IPS DF 6.9 (cell line): ENCODE measurements around the gene ATP8B2.
"Not testable (repeated sequence)": the region's sequence is repeated elsewhere in the genome, so short reads cannot be mapped to it uniquely, and the experiment has no call there.

Experiments used
- DNase-seq: peaks from one replicate; pipeline ENCODE4 v3.0.0-alpha.2; 2013; ENCODE audit warnings: low read depth, low spot score
- H3K27ac ChIP-seq: one replicate; pipeline ENCODE4 v1.5.1; 2013; ENCODE audit warnings: low read length, control low read depth
- H3K27me3 ChIP-seq: 2 replicates; pipeline ENCODE4 v1.6.1; 2013; ENCODE audit warnings: mild to moderate bottlenecking, low read length; ENCODE audit not compliant: control insufficient read depth, insufficient read depth
- H3K36me3 ChIP-seq: 2 replicates; pipeline ENCODE4 v1.6.1; 2013; ENCODE audit warnings: low read length; ENCODE audit not compliant: control insufficient read depth, insufficient read depth
- H3K4me1 ChIP-seq: 2 replicates; pipeline ENCODE4 v1.6.1; 2013; ENCODE audit warnings: low read length; ENCODE audit not compliant: control insufficient read depth, insufficient read depth
- H3K4me3 ChIP-seq: 2 replicates; pipeline ENCODE4 v1.5.1; 2013; ENCODE audit warnings: mild to moderate bottlenecking, low read length
- H3K9me3 ChIP-seq: 2 replicates; pipeline ENCODE4 v1.6.1; 2013; ENCODE audit warnings: low read length, inconsistent platforms; ENCODE audit not compliant: control insufficient read depth, insufficient read depth
- WGBS: extraction: QIAGEN DNeasy Blood & Tissue Kit; methylation state at CpG from one replicate; pipeline ENCODE4 v1.1.7; 2013; ENCODE audit warnings: mixed read lengths, missing lambda C conversion rate; ENCODE audit not compliant: insufficient read length, insufficient coverage; 5-methylcytosine and 5-hydroxymethylcytosine counted together

ATP8B2 gene

DNA sequence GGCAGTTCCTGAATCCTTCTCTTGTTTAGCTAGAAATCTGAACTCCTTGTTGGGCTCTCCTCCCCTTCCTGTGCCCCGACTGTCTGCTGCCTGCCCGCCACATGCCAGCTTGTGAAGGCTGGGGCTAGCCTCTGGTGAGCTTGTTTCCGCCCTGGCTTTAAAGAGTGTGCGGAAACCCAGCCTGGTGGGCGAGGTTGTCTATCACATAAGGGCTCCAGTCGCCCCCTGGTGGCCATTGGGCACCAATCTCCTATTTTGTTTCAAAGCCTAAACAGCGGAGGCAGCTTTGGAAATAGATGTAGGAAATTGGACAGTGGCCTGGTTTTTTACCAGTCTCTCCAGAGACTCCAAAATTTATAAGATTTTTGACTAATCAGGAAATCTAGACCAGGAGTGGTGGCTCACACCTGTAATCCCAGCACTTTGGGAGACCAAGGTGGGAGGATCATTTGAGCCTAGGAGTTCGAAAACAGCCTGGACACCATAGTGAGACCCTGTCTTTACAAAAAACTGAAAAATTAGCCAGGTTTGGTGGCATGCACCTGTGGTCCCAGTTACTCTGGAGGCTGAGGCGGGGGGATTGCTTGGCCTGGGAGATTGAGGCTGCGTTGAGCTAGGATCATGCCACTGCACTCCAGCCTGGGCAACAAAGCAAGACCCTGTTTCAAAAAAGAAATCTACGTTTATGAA lies 9.8 kb downstream of the ATP8B2 start:
- no peak overlapping the region for H3K27ac ChIP-seq
- WGBS: no CpG with 5 or more reads among the region's 11 CpGs

GRCh38 chr1:154337253-154337894 lies 12.0 kb downstream of the ATP8B2 start:
- Histone ChIP-seq H3K27me3 (no peaks in the 10 kb centered on the region), H3K4me1 (no peaks in the 10 kb centered on the region; the same call in 1 of the 2 replicates), H3K27ac (no peak overlapping the region), H3K9me3 (no peaks in the 10 kb centered on the region), H3K4me3 (no peak overlapping the region), H3K36me3 (peaks cover 26% of the 10 kb centered on the region)
- WGBS: no CpG with 5 or more reads among the region's 8 CpGs
- no peak for DNase-seq

More for the DNA sequence above, 9.8 kb downstream of the ATP8B2 start:
- no peaks in the 10 kb centered on the region for H3K27me3 ChIP-seq
- H3K4me1 ChIP-seq: no peaks in the 10 kb centered on the region; the same call in 1 of the 2 replicates
- H3K36me3 ChIP-seq: peaks cover 25% of the 10 kb centered on the region
- H3K4me3 ChIP-seq: no peak overlapping the region
- H3K9me3 ChIP-seq: no peaks in the 10 kb centered on the region
- DNase-seq: no peak

DNA sequence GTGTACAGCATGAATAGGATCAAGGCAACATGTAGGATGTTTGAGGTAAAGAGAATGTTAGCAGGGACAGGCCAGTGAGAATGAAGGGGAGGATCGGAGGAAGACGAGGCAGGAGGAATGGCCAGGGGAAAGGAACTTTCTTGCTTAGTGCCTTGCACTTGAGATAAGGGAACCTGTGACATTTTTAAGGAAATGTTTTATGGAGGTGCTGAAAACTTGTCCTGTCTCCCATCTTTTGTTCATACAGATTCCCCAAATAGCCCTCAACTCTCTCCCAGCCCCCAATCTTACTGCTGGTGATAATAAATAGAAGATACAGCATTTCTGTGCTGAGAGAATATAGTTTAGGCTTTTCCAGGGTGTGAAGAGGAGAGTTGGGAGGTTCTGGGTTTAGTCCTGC lies 13.6 kb downstream of the ATP8B2 start:
- no peak overlapping the region for H3K27ac ChIP-seq
- H3K4me1 ChIP-seq: no peaks in the 10 kb centered on the region; the same call in 1 of the 2 replicates
- H3K4me3 ChIP-seq: no peak overlapping the region
- H3K9me3 ChIP-seq: no peaks in the 10 kb centered on the region
- peaks cover 38% of the 10 kb centered on the region for H3K36me3 ChIP-seq
- no peak for DNase-seq
- WGBS: no CpG with 5 or more reads among the region's 2 CpGs
- no peaks in the 10 kb centered on the region for H3K27me3 ChIP-seq

DNA sequence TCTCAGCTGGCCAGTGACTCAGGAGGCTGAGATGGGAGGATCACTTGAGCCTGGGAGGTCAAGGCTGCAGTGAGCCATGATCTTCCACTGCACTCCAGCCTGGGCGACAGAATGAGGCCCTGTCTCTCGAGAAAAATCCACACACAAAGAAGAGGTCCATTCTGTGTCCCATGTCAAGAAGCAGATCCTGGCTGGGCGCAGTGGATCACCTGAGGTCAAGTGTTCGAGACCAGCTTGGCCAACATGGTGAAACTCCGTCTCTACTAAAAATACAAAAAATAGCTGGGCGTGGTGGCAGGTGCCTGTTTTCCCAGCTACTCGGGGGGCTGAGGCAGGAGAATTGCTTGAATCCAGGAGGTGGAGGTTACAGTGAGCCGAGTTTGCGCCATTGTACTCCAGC lies 16.0 kb downstream of the ATP8B2 start:
- H3K4me1 ChIP-seq, H3K27me3 ChIP-seq, H3K4me3 ChIP-seq, H3K27ac ChIP-seq, H3K9me3 ChIP-seq, DNase-seq: not testable (repeated sequence)
- WGBS: no CpG with 5 or more reads among the region's 9 CpGs
- peaks cover 52% of the 10 kb centered on the region for H3K36me3 ChIP-seq

GRCh38 chr1:154342132-154342531 lies 16.8 kb downstream of the ATP8B2 start:
- no peaks in the 10 kb centered on the region; the same call in 1 of the 2 replicates for H3K4me1 ChIP-seq
- WGBS: no CpG with 5 or more reads among the region's 7 CpGs
- H3K9me3 ChIP-seq: no peaks in the 10 kb centered on the region
- H3K36me3 ChIP-seq: peaks cover 54% of the 10 kb centered on the region
- no peak for DNase-seq
- H3K4me3 ChIP-seq: no peak overlapping the region
- H3K27me3 ChIP-seq: no peaks in the 10 kb centered on the region
- no peak overlapping the region for H3K27ac ChIP-seq

- no peak overlapping the region for H3K27ac ChIP-seq
- no peaks in the 10 kb centered on the region for H3K27me3 ChIP-seq
- WGBS: no CpG with 5 or more reads among the region's 21 CpGs
- no peaks in the 10 kb centered on the region for H3K9me3 ChIP-seq
- H3K4me1 ChIP-seq: no peaks in the 10 kb centered on the region; the same call in 1 of the 2 replicates
- DNase-seq: no peak
- H3K36me3 ChIP-seq: peaks cover 48% of the 10 kb centered on the region
- H3K4me3 ChIP-seq: no peak overlapping the region
Measured at GRCh38 chr1:154342836-154343472, 17.6 kb downstream of the ATP8B2 start.

GRCh38 chr1:154344977-154345837 lies 19.9 kb downstream of the ATP8B2 start:
- Histone ChIP-seq H3K9me3 (no peaks in the 10 kb centered on the region), H3K4me3 (no peak overlapping the region), H3K36me3 (peaks cover 56% of the 10 kb centered on the region), H3K27ac (no peak overlapping the region), H3K4me1 (no peaks in the 10 kb centered on the region; the same call in 1 of the 2 replicates), H3K27me3 (no peaks in the 10 kb centered on the region)
- no peak for DNase-seq
- WGBS: no CpG with 5 or more reads among the region's 12 CpGs

DNA sequence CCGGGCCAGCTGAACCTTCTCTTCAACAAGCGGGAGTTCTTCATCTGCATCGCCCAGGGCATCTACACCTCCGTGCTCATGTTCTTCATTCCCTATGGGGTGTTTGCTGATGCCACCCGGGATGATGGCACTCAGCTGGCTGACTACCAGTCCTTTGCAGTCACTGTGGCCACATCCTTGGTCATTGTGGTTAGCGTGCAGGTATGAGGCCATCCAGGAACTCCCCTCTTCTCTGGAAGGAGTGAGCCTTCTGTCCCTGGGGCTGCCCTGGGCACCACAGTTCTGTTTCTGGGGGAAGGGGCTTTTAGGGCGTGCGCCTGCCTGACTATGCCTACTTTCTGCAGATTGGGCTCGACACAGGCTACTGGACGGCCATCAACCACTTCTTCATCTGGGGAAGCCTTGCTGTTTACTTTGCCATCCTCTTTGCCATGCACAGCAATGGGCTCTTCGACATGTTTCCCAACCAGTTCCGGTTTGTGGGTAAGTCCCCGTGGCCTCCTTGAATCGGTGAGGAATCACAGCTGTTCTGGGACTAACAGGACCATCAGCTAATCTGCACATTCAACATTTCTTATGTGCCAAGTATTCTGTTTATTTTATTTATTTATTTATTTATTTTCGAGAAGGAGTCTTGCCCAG lies 21.1 kb downstream of the ATP8B2 start:
- no peaks in the 10 kb centered on the region for H3K9me3 ChIP-seq
- no peak overlapping the region for H3K4me3 ChIP-seq
- H3K36me3 ChIP-seq: peaks cover 50% of the 10 kb centered on the region
- no peaks in the 10 kb centered on the region for H3K27me3 ChIP-seq
- H3K27ac ChIP-seq: no peak overlapping the region
- H3K4me1 ChIP-seq: no peaks in the 10 kb centered on the region
- WGBS: no CpG with 5 or more reads among the region's 15 CpGs
- no peak for DNase-seq

GRCh38 chr1:154347961-154348360 lies 22.6 kb downstream of the ATP8B2 start:
- Histone ChIP-seq H3K27me3 (no peaks in the 10 kb centered on the region), H3K4me3 (no peak overlapping the region), H3K36me3 (peaks cover 39% of the 10 kb centered on the region), H3K4me1 (no peaks in the 10 kb centered on the region), H3K9me3 (no peaks in the 10 kb centered on the region), H3K27ac (no peak overlapping the region)
- DNase-seq: no peak
- no CpG with 5 or more reads among the region's 3 CpGs for WGBS
